ENCODE measurements around the gene HPSE2. TPM values are rescaled to one million over a fixed set of nuclear protein-coding genes. Genes with fewer than 3 reads are reported as not detected.
"Not testable (repeated sequence)": the region's sequence is repeated elsewhere in the genome, so short reads cannot be mapped to it uniquely, and the experiment has no call there.

The HPSE2 gene
- total RNA-seq, 1 experiment from 2014 or later = not detected

GRCh38 chr10:98510412-98510995 is 725.1 kb downstream of the HPSE2 start:
- Mint-ChIP-seq H3K36me3 (ENCODE audit: insufficient read depth, unreplicated experiment) (no peaks in the 10 kb centered on the region), H3K4me3 (ENCODE audit: unreplicated experiment) (no peak overlapping the region), H3K4me1 (ENCODE audit: low read depth, unreplicated experiment) (no peaks in the 10 kb centered on the region), H3K9me3 (ENCODE audit: unreplicated experiment) (no peaks in the 10 kb centered on the region), H3K27me3 (ENCODE audit: insufficient read depth, unreplicated experiment) (peaks cover 8% of the 10 kb centered on the region), H3K27ac (ENCODE audit: unreplicated experiment) (no peak overlapping the region)
- no peak overlapping the region for H3K4me3 ChIP-seq (ENCODE audit: low read depth, low read length)
- no peak for TF ChIP-seq CTCF (IDR thresholded peaks at IDR 0.05; ENCODE audit: insufficient read depth in 1 of 2, low read depth in 1 of 2, low read length in 1 of 2, severe bottlenecking in 1 of 2, unreplicated experiment in 1 of 2)
- ChIA-PET POLR2A (no interaction called here), CTCF (no interaction called here)
- no peaks in the 10 kb centered on the region for H3K4me1 ChIP-seq
- H3K9me3 ChIP-seq = no peaks in the 10 kb centered on the region
- intact Hi-C loops (cut with micrococcal nuclease; ENCODE audit: unreplicated experiment) = no loop called here
- no peaks in the 10 kb centered on the region for H3K36me3 ChIP-seq (ENCODE audit: control insufficient read depth, insufficient read depth, low read length)
- no TSS peak for BruUV-seq (replicated peaks)
- H3K27me3 ChIP-seq (replicated peaks; ENCODE audit: control insufficient read depth, insufficient read depth, low read length) = no peaks in the 10 kb centered on the region
- DNase-seq = no peak

- H3K9me3 Mint-ChIP-seq (ENCODE audit: unreplicated experiment) = no peaks in the 10 kb centered on the region
- ChIA-PET CTCF (no interaction called here), POLR2A (no interaction called here)
- intact Hi-C loops (cut with micrococcal nuclease; ENCODE audit: unreplicated experiment) = no loop called here
- no peak for TF ChIP-seq CTCF (IDR thresholded peaks at IDR 0.05; ENCODE audit: insufficient read depth in 1 of 2, low read depth in 1 of 2, low read length in 1 of 2, severe bottlenecking in 1 of 2, unreplicated experiment in 1 of 2)
- H3K9me3 ChIP-seq = no peaks in the 10 kb centered on the region
- no peaks in the 10 kb centered on the region for H3K27me3 ChIP-seq (replicated peaks; ENCODE audit: control insufficient read depth, insufficient read depth, low read length)
- no peaks in the 10 kb centered on the region for H3K36me3 Mint-ChIP-seq (ENCODE audit: insufficient read depth, unreplicated experiment)
- H3K27ac Mint-ChIP-seq (ENCODE audit: unreplicated experiment) = no peak overlapping the region
- H3K4me1 Mint-ChIP-seq (ENCODE audit: low read depth, unreplicated experiment) = no peaks in the 10 kb centered on the region
- H3K36me3 ChIP-seq (ENCODE audit: control insufficient read depth, insufficient read depth, low read length) = no peaks in the 10 kb centered on the region
- no peak overlapping the region for H3K4me3 Mint-ChIP-seq (ENCODE audit: unreplicated experiment)
- DNase-seq = no peak
- no peak overlapping the region for H3K4me3 ChIP-seq (ENCODE audit: low read depth, low read length)
- H3K27me3 Mint-ChIP-seq (ENCODE audit: insufficient read depth, unreplicated experiment) = peaks cover 8% of the 10 kb centered on the region
- no TSS peak for BruUV-seq (replicated peaks)
- no peaks in the 10 kb centered on the region for H3K4me1 ChIP-seq
Measured at GRCh38 chr10:98509745-98510144, 725.9 kb downstream of the HPSE2 start.

GRCh38 chr10:98502535-98502934 is 733.1 kb downstream of the HPSE2 start:
- POLR2A ChIA-PET; intact Hi-C loops (cut with micrococcal nuclease; ENCODE audit: unreplicated experiment); H3K36me3 Mint-ChIP-seq (ENCODE audit: insufficient read depth, unreplicated experiment); H3K4me3 ChIP-seq (ENCODE audit: low read depth, low read length); H3K4me1 Mint-ChIP-seq (ENCODE audit: low read depth, unreplicated experiment); H3K27me3 Mint-ChIP-seq (ENCODE audit: insufficient read depth, unreplicated experiment); H3K36me3 ChIP-seq (ENCODE audit: control insufficient read depth, insufficient read depth, low read length); H3K27me3 ChIP-seq (replicated peaks; ENCODE audit: control insufficient read depth, insufficient read depth, low read length); CTCF ChIA-PET; H3K4me1 ChIP-seq; DNase-seq; H3K9me3 ChIP-seq; H3K27ac Mint-ChIP-seq (ENCODE audit: unreplicated experiment); H3K4me3 Mint-ChIP-seq (ENCODE audit: unreplicated experiment); BruUV-seq (replicated peaks): not testable (repeated sequence)
- peaks cover 11% of the 10 kb centered on the region for H3K9me3 Mint-ChIP-seq (ENCODE audit: unreplicated experiment)

- no peak overlapping the region for H3K27ac Mint-ChIP-seq (ENCODE audit: unreplicated experiment)
- ChIA-PET CTCF (interaction anchor here (0.7 kb wide), 1 partner anchor 69 kb away, joined by 4 read pairs; no protein-coding TSS in a partner anchor), POLR2A (no interaction called here)
- H3K9me3 ChIP-seq = 0 out of 2 replicates have a peak, but pooled peaks cover 3% of the 10 kb centered on the region
- no peak overlapping the region for H3K4me3 Mint-ChIP-seq (ENCODE audit: unreplicated experiment)
- no peak overlapping the region for H3K4me3 ChIP-seq (ENCODE audit: low read depth, low read length)
- no peak for DNase-seq
- no peaks in the 10 kb centered on the region for H3K4me1 Mint-ChIP-seq (ENCODE audit: low read depth, unreplicated experiment)
- no peak for TF ChIP-seq CTCF (IDR thresholded peaks at IDR 0.05; ENCODE audit: insufficient read depth in 1 of 2, low read depth in 1 of 2, low read length in 1 of 2, severe bottlenecking in 1 of 2, unreplicated experiment in 1 of 2)
- H3K36me3 Mint-ChIP-seq (ENCODE audit: insufficient read depth, unreplicated experiment) = no peaks in the 10 kb centered on the region
- peaks cover 14% of the 10 kb centered on the region for H3K9me3 Mint-ChIP-seq (ENCODE audit: unreplicated experiment)
- H3K27me3 Mint-ChIP-seq (ENCODE audit: insufficient read depth, unreplicated experiment) = peaks cover 12% of the 10 kb centered on the region
- no peaks in the 10 kb centered on the region for H3K27me3 ChIP-seq (replicated peaks; ENCODE audit: control insufficient read depth, insufficient read depth, low read length)
- intact Hi-C loops (cut with micrococcal nuclease; ENCODE audit: unreplicated experiment) = no loop called here
- no peaks in the 10 kb centered on the region for H3K36me3 ChIP-seq (ENCODE audit: control insufficient read depth, insufficient read depth, low read length)
- BruUV-seq (replicated peaks) = no TSS peak
- no peaks in the 10 kb centered on the region for H3K4me1 ChIP-seq
Measured at GRCh38 chr10:98492763-98493162, 742.9 kb downstream of the HPSE2 start.

Data from Caco-2 (cell line).